Left lobe of liver (tissue), 2 donors: ENCODE results near the gene GABRG3. TPM values are rescaled to one million over a fixed set of nuclear protein-coding genes. Genes with fewer than 3 reads are reported as not detected.

Experiments
- ATAC-seq: fragments of 200-7000 bp; cut with Tn5 transposase; one replicate; pipeline ENCODE4 v1.9.1; 2020; ENCODE audit warnings: mild to moderate bottlenecking, moderate library complexity
- DNase-seq: peaks from one replicate; pipeline ENCODE4 v3.0.0-alpha.2; 2020; ENCODE audit warnings: low spot score
- total RNA-seq: library from RNA; stranded (reverse); gene quantifications from one replicate; pipeline ENCODE4 v1.2.1, GENCODE V29; 2021
- donor health status: DM: no; HTN: no; CAD: no; lungs with moderate emphysema.
- donor health status: DM: no; HTN: yes; CAD: no.

GABRG3 gene
- total RNA-seq, 1 donor from 2014 or later = 0.03 TPM

DNA sequence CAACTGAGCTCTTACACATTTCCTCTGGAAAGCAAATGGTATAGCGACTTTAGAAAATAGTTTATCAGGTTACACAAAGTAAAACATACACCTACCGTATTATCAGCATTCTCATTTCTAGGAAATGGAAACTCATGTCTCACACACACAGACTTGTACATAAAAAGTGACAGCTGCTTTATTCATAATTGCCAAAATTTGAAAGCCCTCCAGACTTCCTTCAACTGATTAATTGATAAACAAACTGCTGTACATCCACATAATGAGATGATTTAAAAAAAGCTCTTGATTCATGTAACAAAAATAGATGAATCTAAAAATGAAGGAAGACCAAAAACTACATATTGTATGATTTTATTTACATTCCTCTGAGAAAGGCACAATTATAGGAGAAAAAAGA lies 425.5 kb downstream of the GABRG3 start:
- ATAC-seq = no peak
- DNase-seq = no peak

DNA sequence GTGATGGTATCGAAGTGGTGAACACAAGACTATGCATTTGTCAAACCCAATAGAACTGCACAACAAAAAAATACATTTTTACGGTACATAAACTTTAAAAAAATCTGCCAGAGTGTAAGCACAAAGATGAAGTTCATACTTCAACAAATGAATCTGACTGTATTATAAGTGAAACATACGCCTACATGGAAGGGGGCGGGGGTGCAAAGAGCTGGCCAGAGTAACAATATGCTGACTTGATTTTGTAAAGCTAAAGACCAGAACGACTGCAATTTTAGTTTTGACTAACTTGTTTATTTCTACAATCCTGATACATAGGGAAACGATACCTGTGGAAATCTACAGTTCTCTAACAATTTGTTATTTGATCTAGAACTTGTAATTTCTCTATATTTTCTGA lies 426.0 kb downstream of the GABRG3 start:
- ATAC-seq = no peak
- DNase-seq = no peak

DNA sequence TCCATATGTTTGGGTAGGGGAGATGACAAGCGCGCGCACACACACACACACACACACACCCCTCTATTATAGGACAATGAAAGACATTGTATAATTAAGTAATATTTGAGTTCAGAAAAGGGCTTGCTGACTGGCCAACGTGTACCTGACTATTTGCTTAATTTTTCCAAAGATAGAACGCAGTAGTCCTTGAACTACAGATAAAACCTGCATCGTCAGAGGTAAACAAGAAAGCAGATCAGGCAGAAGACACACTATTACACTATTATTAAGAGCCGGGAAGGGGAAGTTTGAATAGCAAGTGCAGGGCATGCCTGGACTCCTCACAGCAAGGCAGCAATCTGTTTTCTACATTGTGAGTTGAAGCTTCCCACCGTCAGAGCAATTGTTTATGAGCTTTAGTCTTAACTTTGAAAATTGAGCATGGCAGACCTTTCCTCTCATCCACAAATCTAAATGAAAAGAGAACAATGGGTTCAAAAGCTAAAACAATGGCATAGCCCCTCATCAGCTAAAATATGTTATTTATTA lies 427.7 kb downstream of the GABRG3 start:
- ATAC-seq = no peak
- no peak for DNase-seq

DNA sequence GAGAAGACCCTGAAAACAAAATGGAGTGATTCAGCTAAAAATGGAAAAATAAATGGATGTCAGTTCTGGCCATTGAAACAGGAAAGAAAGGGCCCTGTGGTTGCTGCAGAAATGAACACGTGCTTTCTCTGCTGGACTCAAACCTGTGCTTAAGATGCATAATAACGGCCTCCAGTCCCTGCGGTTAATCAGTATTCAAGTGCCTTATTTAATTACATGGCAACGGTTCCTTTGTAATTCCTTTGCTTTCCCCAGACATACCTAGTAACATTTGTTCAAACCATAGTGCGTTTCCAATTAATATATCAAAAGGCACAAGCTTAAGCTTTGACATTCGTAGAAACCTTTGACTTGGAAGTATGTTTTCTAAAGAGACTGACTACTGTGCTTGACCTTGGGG lies 428.3 kb downstream of the GABRG3 start:
- ATAC-seq = no peak
- no peak for DNase-seq

DNA sequence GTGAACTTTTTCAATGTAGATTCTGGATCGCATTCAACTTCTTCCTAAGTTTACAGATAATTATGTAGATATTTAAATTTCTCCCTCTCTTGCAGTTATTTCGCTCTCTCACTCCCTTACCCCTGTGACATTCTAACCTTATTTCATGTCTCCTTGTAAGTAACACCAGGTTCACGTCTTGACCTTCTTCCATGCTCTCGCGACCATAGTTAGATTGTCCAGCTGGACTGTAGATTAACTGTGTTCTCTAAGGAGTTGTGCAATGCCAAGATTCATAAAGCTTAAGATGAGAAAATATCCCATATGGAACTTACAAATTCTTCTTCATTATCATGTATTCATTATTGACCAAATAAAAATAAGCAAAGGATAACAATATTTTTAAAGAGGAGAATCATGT lies 430.5 kb downstream of the GABRG3 start:
- no peak for DNase-seq
- no peak for ATAC-seq

DNA sequence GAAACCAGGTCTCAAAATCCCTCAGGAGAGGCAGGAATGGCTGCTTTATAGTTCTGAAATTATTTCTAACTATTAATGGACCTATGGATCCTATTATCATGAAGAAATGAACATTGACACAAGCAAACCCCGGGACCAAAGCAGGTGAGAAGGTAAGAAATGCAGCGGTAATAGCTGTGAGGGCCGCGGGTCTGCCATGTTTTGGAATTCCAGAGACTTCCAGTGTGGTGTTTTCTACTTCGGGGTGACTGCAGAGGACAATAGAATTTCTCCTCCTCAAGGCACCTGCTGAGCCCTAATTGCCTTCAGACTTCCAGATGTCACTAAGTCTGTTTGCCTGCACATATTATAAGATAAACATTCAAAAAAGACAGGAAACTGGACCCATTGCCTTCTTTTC lies 437.4 kb downstream of the GABRG3 start:
- no peak for DNase-seq
- no peak for ATAC-seq

DNA sequence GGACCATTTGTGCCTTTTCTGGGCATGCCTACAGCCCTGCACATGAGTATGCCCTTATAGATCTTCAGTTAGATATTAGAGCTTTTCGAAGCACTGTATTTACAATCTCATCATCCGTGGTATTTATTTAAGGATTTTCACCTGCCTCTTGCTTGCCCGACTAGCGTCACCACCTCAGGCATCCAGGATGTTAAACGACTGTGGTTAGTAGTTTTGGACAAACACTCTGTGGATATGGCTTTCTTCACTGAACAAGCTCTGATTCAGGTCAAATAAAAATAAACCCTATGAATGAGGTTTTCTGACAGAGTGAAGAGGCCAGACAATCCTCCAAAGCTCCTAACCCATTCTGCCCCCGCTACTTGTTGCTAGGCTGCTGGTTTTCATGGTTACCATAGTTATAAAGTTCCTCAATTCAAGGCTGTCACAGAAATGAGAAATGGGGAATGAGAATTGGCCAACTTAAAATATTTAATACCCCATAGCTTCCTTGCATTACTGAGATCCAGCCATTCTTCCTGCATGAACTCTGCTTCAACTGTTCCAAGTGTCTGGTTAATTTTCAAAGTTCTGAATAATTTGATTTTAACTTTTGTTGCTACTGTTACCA lies 440.1 kb downstream of the GABRG3 start:
- DNase-seq (no peak), ATAC-seq (no peak)

DNA sequence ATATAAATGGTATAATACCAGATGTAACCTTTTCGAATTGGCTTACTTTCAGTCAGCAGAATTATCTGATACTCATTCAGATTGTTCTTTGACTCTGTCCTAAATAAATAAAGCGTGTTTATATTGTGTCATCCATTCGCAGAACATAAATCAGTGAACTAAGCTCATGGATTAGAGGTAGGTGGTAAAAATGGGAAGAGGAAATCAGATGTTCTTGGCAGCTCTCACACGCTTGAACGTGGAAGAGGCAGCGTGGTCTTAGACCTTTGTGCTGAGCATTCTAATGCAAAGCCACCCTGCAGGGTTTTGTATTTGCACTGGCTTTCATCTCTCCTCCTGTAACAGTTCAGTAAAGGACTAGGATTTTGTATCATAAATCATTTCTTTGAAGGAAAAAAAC lies 441.4 kb downstream of the GABRG3 start:
- no peak for DNase-seq
- no peak for ATAC-seq

DNA sequence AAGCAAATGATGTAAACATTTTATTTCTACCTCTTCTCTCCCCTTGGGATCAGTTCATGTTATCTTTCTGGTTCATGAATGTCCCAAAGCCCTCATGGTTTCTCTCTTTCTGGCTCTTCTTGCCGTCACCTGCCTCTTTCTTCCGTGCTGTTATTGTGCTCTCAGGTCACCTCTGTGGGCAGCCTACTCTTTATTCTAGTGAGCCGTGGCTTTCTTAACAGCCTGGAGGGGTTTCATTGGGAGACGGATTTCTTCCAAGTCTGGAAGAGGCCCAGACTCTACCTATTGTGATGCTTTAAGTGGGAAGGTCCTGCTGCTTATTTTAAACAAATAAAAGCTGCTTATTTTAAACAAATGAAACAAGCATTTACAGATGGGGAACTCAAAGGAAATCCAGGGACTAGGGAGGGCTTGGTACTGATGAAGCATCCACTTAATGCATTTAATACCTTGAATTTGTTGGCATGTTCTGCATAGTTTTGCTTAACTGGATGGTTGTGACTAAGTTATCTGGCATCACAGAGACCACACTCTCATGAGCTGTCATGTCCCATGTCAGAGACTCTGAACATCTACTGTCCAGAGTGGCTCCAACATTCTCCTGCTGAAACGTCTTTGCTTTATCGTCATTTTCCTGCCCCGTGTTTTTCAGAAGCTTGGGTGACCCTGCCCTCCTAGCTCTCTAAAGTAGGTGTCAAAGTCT lies 443.3 kb downstream of the GABRG3 start:
- ATAC-seq (no peak), DNase-seq (no peak)

DNA sequence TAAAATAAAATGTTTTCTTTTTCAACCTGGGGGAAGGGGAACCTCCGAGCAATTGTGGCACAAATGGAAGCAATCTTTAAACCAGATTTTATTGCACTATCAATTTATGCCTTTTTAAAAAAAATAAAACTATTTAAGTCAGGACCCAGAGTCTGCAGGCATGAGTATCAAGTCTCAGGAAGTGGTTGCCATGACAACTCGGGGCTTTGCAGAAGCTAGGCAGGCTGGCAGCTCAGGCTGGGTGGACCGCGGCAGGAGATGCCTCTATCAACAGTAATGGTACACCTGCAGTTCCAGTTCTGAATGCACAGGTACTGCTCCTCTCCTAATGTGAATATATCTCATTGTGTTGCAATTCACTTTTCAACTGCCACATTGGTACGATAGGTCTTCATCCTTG lies 447.7 kb downstream of the GABRG3 start:
- ATAC-seq (no peak), DNase-seq (no peak)

DNA sequence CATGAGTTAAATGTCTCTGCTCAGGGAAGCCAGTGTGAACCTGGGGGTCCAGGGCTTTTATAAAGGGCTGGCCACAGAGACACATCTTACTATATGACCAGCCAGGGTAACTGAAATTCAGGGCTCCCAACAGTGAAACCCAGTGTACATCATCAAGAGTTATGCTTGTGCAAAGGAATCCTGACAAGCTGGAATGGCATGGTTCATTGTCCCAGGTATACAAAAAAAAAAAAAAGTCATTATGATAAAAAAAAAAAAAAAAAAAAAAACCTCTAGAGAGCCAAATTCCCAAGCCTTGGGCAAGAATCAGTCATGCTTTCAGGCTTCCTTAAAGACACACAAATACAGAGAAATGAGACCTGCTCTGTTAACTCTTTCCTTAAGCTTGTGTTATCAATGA lies 452.0 kb downstream of the GABRG3 start:
- no peak for ATAC-seq

DNA sequence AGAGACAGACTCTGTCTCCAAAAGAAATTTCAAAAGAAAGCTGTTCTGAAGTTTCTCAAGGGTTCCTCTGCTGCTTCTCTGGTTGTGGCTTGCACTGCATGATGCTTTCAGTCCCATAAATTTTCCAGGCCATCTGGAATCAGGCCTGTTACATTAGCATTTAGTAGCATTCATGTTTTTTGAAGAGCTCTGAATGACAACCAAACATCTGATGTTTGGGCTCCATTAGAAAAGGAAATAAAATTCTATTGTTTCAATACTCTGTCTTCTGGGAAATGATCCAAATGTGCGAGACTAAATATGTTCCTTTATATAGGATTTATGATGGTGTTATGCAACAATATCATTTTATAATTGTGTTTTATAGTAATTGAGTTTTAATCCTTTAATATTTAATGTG lies 455.8 kb downstream of the GABRG3 start:
- DNase-seq = no peak
- no peak for ATAC-seq

More for the DNA sequence above, 452.0 kb downstream of the GABRG3 start:
- no peak for DNase-seq

DNA sequence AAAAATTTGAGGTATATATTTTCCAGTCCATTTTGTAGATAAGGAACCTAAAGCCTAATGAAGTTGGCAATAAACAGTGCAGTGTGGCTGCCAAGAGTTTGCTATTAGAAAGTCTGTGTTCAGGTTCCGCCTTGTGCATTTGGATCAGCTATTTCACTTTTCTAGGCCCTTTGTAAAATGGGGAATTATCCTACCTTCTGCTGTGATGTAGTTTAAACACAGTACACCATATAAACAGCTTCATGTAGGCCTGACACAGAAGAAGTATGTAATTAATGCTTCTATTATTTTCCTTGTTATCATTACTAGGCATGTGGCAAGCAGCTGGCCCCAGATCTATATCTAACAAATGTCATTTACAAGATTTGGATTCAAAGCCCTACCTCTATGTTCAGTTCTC lies 456.3 kb downstream of the GABRG3 start:
- DNase-seq (no peak), ATAC-seq (no peak)

DNA sequence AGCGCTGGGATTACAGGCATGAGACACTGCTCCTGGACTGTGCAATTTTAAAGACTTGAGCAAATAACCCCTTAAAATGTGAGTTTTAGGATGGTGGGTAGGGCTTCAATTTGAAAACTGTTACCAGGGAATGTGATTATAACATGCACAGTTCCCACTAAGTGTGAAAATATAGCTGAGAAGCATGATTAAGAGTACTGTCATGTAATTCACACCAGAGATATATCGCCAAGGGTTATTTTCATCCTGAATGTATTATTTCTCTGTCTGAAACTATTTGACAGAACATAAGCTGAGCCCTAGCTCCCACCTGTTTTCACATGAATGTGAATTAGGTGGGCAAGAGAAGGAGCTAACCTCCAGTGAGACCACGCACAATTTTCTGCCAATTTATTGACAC lies 457.2 kb downstream of the GABRG3 start:
- DNase-seq (no peak), ATAC-seq (no peak)

DNA sequence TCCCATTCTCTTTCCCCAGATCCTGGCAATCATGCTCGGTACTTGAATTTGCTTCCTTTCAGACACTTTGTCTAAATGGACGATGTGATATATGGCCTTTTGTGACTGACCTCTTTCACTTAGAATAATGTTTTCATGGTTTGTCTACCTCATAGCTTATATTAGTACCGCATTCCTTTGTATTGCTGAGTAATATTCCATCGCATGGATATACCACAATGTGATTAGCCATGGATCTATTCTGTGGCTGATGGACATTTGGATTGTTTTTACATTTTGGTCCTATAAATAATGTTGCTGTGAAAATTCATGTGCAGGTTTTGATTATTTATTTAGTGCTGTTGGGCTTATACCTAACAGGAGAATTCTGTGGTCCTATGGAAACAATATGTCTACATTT lies 458.6 kb downstream of the GABRG3 start:
- DNase-seq (no peak), ATAC-seq (no peak)

DNA sequence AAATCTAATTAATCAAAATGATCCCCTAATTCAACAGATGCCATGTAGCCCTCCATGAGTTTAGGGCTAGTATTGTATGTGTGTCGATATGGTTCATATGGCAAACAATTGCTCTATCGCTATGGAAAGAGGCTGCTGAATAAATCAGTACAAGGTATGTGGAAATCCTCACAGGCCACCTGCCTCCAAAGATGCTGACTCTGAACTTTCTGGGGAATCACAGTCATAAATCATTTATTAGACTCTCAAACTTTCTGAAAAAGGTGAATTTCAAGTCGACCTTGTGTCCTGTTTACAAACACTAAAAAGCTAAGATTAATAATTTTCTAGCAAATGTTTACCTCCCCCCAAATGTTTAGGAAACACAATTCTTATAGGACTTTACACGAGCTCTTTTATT lies 462.6 kb downstream of the GABRG3 start:
- DNase-seq = no peak
- ATAC-seq = no peak

DNA sequence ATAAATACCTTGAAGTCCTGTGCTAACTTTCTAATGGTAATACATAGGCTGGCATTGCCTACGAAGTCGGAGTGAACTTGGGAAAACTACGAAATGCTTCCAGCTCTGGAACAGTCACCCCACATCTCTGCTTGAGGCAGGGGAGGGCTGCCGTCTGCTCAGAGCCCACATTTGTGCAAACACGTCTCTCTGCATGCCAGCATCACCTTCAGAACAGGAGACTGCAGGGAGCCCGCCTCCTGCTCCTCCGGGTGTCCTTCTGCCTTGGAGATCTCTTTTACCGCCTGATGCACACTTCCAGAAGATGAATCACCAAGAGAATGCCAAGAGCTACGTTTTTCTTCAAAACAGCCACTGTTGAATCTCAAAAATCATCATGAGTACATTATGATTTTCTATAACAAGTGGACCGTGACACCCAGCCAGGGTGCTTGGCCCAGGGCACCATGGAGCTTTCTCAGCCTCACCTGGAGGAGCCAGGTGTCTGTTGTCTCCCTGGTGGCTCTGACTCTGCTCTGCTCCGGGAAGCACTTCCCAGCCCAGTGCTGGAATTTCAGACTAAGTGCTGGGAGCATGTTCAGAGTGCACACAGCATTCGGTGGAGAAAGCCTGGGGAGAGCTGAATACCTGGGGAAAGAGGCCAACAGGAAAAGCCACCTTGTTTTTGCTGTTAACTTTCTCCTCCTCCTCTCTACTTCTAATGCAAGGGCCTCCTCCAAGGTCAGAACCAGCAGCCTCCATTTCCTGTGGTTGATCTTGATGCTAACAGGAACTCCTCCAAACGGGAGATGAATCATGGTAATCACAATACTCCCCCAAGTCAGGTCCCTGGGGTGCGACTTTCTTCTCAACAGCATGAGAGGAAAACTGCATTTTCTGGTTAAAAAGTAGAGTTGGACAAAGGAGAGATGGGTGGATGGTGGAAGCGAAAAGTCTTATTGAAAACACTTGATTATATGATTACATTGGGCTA lies 467.7 kb downstream of the GABRG3 start:
- no peak for DNase-seq
- no peak for ATAC-seq

DNA sequence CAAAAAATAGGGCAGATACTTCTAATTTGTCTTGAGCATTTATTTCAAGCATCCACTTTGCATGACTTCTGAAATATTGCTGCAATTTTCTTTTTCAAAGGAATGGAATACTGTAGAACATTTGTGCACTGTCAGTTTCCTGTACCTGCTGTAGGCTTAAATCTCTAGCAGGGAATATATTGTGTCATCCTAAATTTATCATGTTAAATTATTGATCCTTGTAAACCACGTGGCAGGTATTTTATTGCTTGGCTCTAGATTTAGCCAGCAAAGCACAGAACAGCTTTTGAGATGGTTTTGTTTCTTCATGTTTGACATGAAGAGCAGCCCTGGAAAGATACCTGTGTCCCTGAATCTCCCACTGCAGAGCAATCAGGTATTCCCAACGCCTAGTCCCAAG lies 470.1 kb downstream of the GABRG3 start:
- ATAC-seq (no peak), DNase-seq (no peak)

DNA sequence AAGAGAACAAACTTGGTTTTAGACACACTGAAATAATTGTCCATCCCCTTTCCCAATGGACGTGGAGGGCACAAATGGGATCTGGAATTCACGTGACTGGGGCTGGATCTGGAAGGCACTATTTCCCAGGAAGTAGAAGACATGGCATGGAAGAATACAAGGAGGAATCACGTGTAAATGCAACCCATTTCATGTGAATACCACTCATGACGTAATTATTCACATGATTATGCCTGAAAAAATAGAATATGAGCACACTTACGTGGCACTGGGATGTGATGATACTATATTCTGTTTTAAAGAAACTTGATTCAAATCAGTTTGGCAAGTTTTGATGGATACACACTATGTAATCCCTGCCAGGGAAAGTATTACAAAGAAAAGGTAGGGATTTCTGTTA lies 477.3 kb downstream of the GABRG3 start:
- ATAC-seq = no peak

DNA sequence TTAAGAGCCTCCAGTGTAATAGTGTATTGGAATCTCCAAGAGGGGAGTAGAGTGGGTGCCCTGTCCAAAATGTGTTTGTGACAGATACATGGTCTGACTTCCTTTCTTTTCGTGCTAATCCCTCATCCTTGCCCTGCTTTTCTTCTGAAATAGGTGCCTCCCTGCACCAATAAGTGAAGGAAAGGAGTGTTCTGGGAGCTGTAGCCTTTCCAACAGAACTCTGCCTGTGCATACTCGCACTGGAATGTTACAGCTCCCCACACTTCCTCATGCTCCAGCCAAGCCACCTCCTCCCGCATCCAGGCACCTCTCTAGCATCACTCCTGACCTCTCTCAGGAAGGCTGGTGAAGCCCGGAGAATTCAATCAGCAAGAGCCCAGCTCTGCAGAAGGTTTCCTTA lies 478.0 kb downstream of the GABRG3 start:
- DNase-seq (no peak), ATAC-seq (no peak)

More for the DNA sequence above, 477.3 kb downstream of the GABRG3 start:
- no peak for DNase-seq

DNA sequence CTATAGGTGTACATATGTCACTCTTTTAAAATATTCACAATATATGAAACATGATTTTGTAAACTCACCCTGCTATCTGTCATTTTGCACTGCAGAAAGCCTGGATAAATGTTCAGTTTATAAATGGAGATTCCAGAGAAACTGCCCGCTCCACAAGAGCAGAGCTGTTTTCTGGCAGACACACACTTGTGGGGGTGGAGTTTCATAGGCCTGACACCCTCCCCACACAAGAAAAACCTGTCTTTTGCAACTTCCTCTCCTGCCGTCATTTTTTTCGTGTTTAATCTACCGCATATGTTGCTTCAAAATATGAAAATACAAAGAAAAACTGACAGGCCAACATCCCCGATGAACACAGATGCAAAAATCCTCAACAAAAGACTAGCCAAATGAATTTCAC lies 479.0 kb downstream of the GABRG3 start:
- ATAC-seq = no peak
- no peak for DNase-seq
